ENCODE measurements around the gene APBB2.

DNA sequence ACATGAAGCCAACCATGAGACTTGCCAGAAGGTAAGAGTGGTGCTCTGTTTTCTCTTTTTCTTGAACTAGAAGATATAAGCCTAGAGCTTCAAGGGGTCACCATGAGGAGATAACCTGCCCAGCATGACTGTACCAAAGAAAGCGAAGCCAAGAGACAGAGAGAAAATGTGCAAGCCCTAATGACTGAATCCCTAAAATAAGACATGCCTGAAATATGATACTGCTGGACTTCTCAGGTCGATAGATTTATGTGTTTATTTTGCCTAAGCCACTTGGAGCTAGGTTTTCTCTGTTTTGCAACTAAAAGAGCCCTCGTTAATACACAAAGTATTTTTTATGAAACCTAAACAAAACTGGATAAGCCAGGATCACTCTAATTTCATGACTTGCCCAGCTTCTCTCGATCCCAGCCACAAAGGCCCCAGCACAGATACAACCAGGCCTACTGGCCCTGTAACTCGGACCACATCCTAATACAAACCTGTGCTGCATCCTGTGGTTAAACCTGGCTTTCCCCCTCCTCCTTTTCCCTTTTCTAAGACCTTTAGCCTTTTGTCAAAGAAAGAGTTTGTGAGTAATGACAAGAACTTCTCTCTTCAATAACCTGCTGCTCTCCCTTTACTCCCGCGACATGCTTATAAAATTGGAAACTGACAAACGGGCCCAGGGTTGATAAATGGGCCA, 185.8 kb downstream of the APBB2 start:
- TF ChIP-seq, protein P1, sequence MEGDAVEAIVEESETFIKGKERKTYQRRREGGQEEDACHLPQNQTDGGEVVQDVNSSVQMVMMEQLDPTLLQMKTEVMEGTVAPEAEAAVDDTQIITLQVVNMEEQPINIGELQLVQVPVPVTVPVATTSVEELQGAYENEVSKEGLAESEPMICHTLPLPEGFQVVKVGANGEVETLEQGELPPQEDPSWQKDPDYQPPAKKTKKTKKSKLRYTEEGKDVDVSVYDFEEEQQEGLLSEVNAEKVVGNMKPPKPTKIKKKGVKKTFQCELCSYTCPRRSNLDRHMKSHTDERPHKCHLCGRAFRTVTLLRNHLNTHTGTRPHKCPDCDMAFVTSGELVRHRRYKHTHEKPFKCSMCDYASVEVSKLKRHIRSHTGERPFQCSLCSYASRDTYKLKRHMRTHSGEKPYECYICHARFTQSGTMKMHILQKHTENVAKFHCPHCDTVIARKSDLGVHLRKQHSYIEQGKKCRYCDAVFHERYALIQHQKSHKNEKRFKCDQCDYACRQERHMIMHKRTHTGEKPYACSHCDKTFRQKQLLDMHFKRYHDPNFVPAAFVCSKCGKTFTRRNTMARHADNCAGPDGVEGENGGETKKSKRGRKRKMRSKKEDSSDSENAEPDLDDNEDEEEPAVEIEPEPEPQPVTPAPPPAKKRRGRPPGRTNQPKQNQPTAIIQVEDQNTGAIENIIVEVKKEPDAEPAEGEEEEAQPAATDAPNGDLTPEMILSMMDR (IDR thresholded peaks at IDR 0.05) = no peak
- no peak for TF ChIP-seq POLR2A (IDR thresholded peaks at IDR 0.05)
